GM12801 (cell line): ENCODE data around the gene FNDC5.

Experiments used
- CTCF ChIP-seq: IDR thresholded peaks from one replicate; pipeline ENCODE4 v1.5.1; 2011; ENCODE audit warnings: control low read depth; ENCODE audit not compliant: insufficient read length; ENCODE audit errors: extremely low read depth

Gene FNDC5

GRCh38 chr1:32863881-32864245 is 6.8 kb downstream of the FNDC5 start:
- TF ChIP-seq CTCF = no peak

GRCh38 chr1:32863218-32863880 is 7.4 kb downstream of the FNDC5 start:
- TF ChIP-seq CTCF = no peak

GRCh38 chr1:32861904-32862695 is 8.6 kb downstream of the FNDC5 start:
- no peak for TF ChIP-seq CTCF

- TF ChIP-seq CTCF = no peak
Measured at GRCh38 chr1:32860566-32860965, 10.1 kb downstream of the FNDC5 start.

- TF ChIP-seq CTCF = no peak
Measured at GRCh38 chr1:32859915-32860314, 10.8 kb downstream of the FNDC5 start.

- no peak for TF ChIP-seq CTCF
Measured at GRCh38 chr1:32858791-32859190, 11.9 kb downstream of the FNDC5 start.

- no peak for TF ChIP-seq CTCF
Measured at GRCh38 chr1:32858136-32858535, 12.6 kb downstream of the FNDC5 start.
